GM19452 (cell line): ENCODE measurements around the gene ZER1.

Experiments used
- ATAC-seq: cut with Tn5 transposase; IDR thresholded peaks from one replicate; pipeline ENCODE4 v1.9.1; 2021; ENCODE audit not compliant: unreplicated experiment

The ZER1 gene

DNA sequence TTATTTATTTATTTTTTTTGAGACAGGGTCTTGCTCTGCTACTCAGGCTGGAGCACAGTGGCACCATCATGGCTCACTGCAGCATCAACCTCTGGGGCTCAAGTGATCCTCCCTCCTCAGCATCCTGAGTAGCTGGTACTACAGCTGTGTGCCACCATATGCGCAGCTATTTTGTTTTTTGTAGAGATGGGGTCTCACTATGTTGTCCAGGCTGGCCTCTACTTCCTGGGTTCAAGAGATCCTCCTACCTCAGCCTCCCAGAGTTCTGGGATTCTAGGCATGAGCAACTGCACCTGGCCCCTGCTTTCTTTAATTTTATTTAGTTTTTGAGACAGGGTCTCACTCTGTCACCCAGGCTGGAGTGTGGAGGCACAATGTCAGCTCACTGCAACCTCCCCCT, 28.3 kb downstream of the ZER1 start:
- ATAC-seq, result no peak

DNA sequence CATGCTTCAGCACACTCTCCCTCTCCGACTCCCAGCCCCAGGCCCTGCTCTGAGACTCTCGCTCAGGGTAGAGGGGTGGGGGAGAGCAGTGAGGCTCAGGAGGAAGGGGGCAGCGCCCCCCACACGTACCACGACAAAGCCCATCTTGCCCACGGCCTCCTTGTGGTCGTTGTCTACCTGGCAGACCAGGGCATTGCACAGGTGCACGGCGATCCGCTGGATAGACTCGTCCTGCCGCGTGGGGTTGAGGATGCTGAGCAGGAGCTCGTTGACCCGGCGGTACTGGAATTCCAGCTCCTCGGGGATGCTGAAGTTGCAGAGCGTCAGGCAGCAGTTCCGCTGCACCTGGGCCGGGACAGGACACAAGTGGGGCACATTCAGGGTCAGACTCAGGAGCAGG, 29.3 kb downstream of the ZER1 start:
- ATAC-seq, result no peak

GRCh38 chr9:128735373-128735772, 36.4 kb downstream of the ZER1 start:
- ATAC-seq, result no peak

DNA sequence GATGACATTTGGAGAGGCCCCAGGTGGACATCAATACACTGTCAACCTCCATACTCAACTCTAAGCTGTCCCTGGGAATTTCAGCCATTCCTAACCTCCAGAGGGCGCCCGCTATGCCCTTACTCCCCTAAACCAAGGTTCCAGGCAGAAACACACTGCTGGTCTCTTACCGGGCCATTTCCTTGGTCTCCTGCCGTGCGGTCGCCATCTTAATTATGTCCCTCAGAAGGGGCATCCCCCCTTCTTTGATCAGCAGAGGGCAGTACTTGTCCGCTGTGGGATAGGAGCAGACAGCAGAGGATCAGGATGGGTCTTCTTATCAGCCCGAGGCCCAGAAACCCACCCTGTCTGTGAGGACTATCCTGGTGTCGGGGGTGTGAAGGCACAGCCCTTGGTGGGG, 38.5 kb downstream of the ZER1 start:
- no peak for ATAC-seq

DNA sequence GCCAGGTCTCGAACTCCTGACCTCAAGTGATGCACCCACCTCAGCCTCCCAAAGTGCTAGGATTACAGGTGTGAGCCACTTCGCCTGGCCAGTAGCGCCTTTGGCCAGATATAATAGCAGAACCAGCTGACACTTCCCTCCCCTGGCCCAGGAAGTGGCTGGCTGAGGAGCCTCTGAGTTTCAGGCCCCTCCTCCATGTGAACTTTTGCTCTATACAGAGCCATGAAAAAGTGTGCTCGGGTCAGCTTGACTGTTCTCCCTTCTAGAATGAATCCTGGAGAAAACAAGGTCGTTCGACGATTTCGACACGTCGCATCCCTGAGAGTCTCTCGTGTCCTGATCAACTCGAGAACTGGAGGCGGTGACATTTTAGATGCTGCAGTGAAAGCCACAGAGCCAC, 39.2 kb downstream of the ZER1 start:
- ATAC-seq, result no peak

GRCh38 chr9:128731691-128732090, 40.0 kb downstream of the ZER1 start:
- no peak for ATAC-seq

- ATAC-seq, result no peak
Observed at GRCh38 chr9:128731093-128731492, 40.6 kb downstream of the ZER1 start.

- no peak for ATAC-seq
Observed at GRCh38 chr9:128729766-128730517, 41.8 kb downstream of the ZER1 start.

DNA sequence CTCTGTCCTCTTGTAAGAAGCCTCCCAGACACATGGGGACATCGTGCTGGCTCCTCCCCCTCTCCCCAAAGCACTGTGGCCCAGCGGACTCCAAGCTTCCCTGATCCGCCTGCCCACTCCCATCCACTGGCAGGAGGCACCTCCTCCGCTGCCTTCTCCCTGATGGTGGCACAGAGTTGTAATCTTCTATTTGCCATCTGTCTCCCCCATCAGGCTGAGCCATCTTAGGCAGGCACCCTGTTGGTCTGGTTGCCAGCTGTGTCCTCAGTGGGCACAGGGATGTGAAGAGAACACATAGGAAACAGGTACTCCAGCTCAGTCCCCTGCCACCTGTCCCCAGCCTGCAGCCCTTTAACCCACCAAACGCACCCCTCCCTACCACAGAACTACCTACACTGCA, 42.4 kb downstream of the ZER1 start:
- ATAC-seq, result no peak

DNA sequence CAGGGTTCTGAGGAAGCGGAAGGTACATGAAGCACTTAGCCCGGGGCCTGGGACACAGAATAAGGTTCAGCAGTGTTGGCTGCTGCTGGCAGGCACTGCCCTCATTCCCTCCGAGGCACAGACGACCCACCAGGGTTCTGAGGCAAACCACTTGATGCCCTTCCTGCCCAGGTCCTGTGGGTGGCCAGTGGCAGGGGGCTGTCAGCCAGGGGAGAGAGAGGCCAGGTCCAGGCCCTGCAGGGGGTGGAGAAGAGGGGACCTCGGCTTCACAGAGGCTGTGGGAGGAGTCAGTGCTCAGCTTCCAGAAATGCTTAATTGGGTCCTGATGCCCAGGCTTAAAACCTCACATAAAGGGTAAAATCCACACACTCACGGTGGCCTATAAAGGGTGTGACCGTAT, 43.4 kb downstream of the ZER1 start:
- no peak for ATAC-seq

DNA sequence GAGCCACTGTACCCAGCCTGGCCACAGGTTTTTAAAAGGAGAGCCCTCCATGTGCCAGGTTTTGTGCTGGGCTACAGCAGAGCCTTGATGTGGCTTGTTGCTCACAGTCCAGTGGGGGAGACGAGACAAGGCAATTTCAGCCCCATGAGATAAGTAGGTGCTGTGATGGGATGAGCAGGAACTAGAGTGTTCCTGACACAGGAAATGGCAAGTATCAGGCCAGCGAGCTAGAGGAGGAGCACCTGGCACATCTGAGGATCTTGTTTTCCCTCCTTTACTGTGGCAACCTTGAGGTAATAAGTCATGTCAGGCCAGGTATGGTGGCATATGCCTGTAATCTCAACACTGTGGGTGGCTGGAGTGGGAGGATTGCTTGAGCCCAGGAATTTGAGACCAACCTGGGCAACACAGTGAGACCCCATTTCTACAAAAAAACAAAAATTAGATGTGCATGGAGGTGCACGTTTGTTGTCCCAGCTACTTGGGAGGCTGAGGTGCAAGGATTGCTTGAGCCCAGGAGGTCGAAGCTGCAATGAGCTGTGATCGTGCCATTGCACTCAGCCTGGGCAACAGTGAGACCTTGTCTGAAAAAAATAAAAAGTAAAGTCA, 44.0 kb downstream of the ZER1 start:
- no peak for ATAC-seq

DNA sequence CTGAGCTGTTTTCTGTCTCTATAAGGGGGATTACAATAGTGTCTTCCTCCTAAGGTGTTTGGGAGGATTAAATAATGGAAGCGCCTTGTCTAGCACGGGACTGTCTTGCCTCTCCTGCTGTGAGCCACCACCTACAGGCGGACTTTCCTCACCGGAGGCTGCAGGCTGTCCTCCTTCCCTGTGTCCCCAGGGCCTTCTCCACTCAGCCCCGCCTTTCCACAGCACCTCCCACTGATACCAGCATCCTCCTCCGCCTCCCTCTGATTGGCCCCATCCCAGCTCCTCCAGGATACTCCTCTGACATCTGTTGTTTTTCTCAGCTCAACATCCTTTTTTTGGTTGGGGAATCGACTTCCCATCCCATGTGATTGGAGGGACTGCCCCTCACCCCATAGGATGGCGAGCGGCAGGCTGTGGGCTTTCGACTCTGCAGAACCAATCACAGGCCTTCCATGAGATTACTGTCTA, 46.9 kb downstream of the ZER1 start:
- no peak for ATAC-seq

- peak; percentile 91 for ATAC-seq
Observed at GRCh38 chr9:128723866-128724743, 47.6 kb downstream of the ZER1 start, which contains the start of gene ZDHHC12. Gene ZDHHC12 (minus strand): TSS chr9:128724127. CDS start chr9:128724093, 34 bp downstream.

GRCh38 chr9:128723352-128723865, 48.3 kb downstream of the ZER1 start:
- no peak for ATAC-seq

- no peak for ATAC-seq
Observed at GRCh38 chr9:128722380-128723351, 49.1 kb downstream of the ZER1 start.

DNA sequence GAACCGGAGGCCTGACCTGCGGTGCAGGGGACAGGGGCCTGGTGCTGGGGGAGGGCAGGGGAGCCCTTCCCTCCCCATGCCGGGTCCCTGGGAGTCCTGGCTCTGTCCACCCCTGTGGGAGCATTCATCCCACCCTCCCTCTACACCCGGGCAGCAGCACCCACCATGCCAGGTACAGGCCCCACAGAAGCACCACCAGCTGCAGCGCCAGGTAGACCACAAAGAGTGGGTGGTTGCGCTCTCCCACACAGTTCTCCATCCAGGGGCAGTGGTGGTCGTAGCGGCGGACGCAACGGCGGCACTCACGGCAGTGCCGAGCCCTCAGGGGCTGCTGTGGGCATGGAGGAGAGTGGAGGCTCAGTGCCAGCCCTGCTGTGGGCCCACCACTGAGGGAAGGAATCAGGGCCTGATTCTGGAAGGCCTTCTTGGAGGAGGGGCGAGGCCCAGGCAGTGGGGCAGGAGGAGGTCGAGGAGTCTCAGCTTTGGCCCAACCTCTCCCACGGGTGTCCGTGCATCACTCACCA, 50.2 kb downstream of the ZER1 start:
- ATAC-seq, result no peak

GRCh38 chr9:128720841-128721486, 50.8 kb downstream of the ZER1 start:
- no peak for ATAC-seq

DNA sequence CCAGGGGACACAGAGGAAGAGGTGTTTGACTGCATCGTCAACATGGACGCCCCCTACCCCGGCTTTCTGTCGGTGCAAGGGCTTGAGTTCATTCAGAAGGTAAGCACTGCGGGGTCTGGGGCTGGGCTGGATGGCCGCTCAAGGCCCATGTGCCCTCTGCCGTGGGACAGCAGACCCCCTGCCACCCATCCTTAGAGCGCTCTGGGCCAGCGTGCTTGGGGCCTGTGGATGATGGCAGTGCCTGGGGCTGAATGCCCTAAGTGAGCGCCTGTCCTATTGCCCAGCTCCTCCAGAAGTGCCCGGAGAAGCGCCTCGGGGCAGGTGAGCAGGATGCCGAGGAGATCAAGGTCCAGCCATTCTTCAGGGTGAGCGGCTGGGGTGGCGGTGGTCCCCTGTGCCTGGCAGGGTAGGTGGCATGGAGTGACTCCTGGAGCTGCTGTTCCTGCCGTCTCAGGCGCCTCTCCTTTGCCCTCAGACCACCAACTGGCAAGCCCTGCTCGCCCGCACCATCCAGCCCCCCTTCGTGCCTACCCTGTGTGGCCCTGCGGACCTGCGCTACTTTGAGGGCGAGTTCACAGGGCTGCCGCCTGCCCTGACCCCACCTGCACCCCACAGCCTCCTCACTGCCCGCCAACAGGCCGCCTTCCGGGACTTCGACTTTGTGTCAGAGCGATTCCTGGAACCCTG, 51.7 kb downstream of the ZER1 start:
- no peak for ATAC-seq

DNA sequence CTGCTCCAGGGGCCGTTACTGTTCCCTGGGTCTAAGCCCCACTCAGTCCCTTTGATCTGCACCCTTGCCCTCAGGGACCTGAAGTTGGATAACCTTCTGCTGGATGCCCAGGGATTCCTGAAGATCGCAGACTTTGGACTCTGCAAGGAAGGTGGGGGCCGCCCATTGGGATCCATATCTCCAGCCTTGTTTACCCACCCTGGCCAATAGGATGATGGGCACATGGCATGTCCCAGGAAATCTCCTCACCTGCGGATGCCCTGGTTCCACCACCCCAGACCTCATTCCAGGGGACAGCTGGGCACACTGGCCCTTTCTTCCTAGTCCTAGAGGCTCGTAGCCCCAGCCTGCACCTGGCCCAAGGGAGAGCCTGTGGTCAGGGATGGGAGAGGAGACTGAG, 53.3 kb downstream of the ZER1 start:
- ATAC-seq, result no peak
